Measurements from ENCODE around the gene PPP1R15A. TPM values are rescaled to one million over a fixed set of nuclear protein-coding genes. Genes with fewer than 3 reads are reported as not detected.

Gene PPP1R15A
- polyA plus RNA-seq, 1 donor (not counting 4 experiments of a cell fraction or from before 2014, with no cell fraction given), result 36.6 TPM

DNA sequence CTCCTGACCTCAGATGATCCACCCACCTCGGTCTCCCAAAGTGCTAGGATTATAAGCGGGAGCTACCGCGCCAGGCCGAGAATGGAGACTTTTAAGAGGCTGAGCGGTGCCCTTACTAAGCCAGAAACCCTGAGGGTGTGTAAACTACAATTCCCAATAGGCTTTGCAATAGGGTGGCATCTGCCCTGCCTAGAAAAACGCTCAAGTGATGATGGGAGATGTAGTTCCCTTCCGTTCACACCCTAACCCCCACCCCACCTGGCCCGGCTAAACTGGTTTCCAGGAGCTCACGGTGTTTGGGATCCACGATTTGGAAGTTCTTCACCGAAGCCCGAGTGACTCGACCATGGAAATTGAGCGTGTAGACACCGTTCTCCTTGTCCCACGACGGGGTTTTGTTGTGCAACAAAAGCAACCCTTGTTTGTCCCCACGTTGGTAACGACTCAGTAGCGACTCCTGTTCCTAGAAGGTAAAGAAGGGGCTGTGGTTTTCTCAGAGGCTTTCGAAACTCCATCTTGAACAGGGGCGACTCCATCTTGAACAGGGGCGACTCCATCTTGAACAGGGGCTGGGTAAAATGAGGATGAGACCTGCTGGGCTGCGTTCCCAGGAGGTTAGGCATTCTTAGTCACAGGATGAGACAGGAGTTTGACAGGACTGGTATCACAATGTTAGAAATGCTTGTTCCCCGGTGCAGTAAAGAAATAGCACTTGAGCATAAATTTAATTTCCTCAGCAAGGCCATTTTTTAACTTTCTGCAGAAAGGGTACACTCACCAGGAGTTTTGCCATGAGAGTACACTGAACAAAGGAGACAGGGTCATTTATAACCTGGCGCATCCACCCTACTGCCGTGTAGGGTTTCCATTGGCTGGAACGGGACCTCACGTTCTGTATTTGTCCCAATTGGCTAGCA lies 9.8 kb downstream of the PPP1R15A start:
- H3K36me3 ChIP-seq (ENCODE audit: control insufficient read depth in 2 of 2, extremely low read depth in 1 of 2, insufficient read depth in 2 of 2, low read length in 2 of 2), result no peaks in the 10 kb centered on the region
- H3K4me2 ChIP-seq (ENCODE audit: control insufficient read depth, extremely low read depth, insufficient read depth, low read depth, low read length), result no peak overlapping the region
- H3K4me1 ChIP-seq (ENCODE audit: control insufficient read depth, extremely low read depth, insufficient read depth, low read length), result no peaks in the 10 kb centered on the region
- no peak overlapping the region for H2AFZ ChIP-seq (ENCODE audit: control insufficient read depth, low read length)
- DNase-seq (ENCODE audit: low read depth, low spot score) (no peak), FAIRE-seq (no peak)
- H3K79me2 ChIP-seq (ENCODE audit: control insufficient read depth, insufficient read depth, low read length), result no peaks in the 10 kb centered on the region
- no peaks in the 10 kb centered on the region for H3K27me3 ChIP-seq (ENCODE audit: control insufficient read depth, extremely low read depth, insufficient read depth, low read length)
- H3K9ac ChIP-seq (ENCODE audit: control insufficient read depth, extremely low read depth, insufficient read depth, low read length), result no peak overlapping the region
- TF ChIP-seq CTCF (optimal IDR thresholded peaks at IDR 0.05 in 1 of 3, IDR thresholded peaks at IDR 0.05 in 1 of 3, conservative IDR thresholded peaks at IDR 0.05 in 1 of 3; ENCODE audit: extremely low read depth in 1 of 3, insufficient read depth in 2 of 3, low read length in 3 of 3) (no peak), EZH2 (IDR thresholded peaks at IDR 0.05; ENCODE audit: low read length) (no peak)
- no peak overlapping the region for H3K27ac ChIP-seq (ENCODE audit: control insufficient read depth, insufficient read depth, low read length)
- H3K4me3 ChIP-seq (ENCODE audit: control insufficient read depth in 2 of 3, extremely low read depth in 1 of 3, insufficient read depth in 2 of 3, low read depth in 1 of 3, low read length in 3 of 3), result no peak overlapping the region
- no peaks in the 10 kb centered on the region for H3K9me3 ChIP-seq (ENCODE audit: control insufficient read depth, low read depth, low read length)
- H3K9me1 ChIP-seq (ENCODE audit: control insufficient read depth, extremely low read depth, insufficient read depth, low read length), result no peaks in the 10 kb centered on the region
- dilution Hi-C loops (cut with MboI; ENCODE audit: extremely low pct_ligation_motif_present, low sequenced_read_pairs), result no loop called here
- no peaks in the 10 kb centered on the region for H4K20me1 ChIP-seq (ENCODE audit: control insufficient read depth, extremely low read depth, insufficient read depth, low read length)

- FAIRE-seq (no peak), DNase-seq (ENCODE audit: low read depth, low spot score) (no peak)
- TF ChIP-seq CTCF (optimal IDR thresholded peaks at IDR 0.05 in 1 of 3, IDR thresholded peaks at IDR 0.05 in 1 of 3, conservative IDR thresholded peaks at IDR 0.05 in 1 of 3; ENCODE audit: extremely low read depth in 1 of 3, insufficient read depth in 2 of 3, low read length in 3 of 3) (no peak), EZH2 (IDR thresholded peaks at IDR 0.05; ENCODE audit: low read length) (no peak)
- no peak overlapping the region for H3K4me3 ChIP-seq (ENCODE audit: control insufficient read depth in 2 of 3, extremely low read depth in 1 of 3, insufficient read depth in 2 of 3, low read depth in 1 of 3, low read length in 3 of 3)
- no peaks in the 10 kb centered on the region for H4K20me1 ChIP-seq (ENCODE audit: control insufficient read depth, extremely low read depth, insufficient read depth, low read length)
- H3K27me3 ChIP-seq (ENCODE audit: control insufficient read depth, extremely low read depth, insufficient read depth, low read length), result no peaks in the 10 kb centered on the region
- H3K4me2 ChIP-seq (ENCODE audit: control insufficient read depth, extremely low read depth, insufficient read depth, low read depth, low read length), result no peak overlapping the region
- H3K9me1 ChIP-seq (ENCODE audit: control insufficient read depth, extremely low read depth, insufficient read depth, low read length), result no peaks in the 10 kb centered on the region
- no peak overlapping the region for H3K9ac ChIP-seq (ENCODE audit: control insufficient read depth, extremely low read depth, insufficient read depth, low read length)
- no peak overlapping the region for H3K27ac ChIP-seq (ENCODE audit: control insufficient read depth, insufficient read depth, low read length)
- no peaks in the 10 kb centered on the region for H3K4me1 ChIP-seq (ENCODE audit: control insufficient read depth, extremely low read depth, insufficient read depth, low read length)
- no peaks in the 10 kb centered on the region for H3K36me3 ChIP-seq (ENCODE audit: control insufficient read depth in 2 of 2, extremely low read depth in 1 of 2, insufficient read depth in 2 of 2, low read length in 2 of 2)
- H3K9me3 ChIP-seq (ENCODE audit: control insufficient read depth, low read depth, low read length), result no peaks in the 10 kb centered on the region
- no peaks in the 10 kb centered on the region for H3K79me2 ChIP-seq (ENCODE audit: control insufficient read depth, insufficient read depth, low read length)
- H2AFZ ChIP-seq (ENCODE audit: control insufficient read depth, low read length), result no peak overlapping the region
- dilution Hi-C loops (cut with MboI; ENCODE audit: extremely low pct_ligation_motif_present, low sequenced_read_pairs), result no loop called here
These were observed 11.5 kb downstream of the PPP1R15A start for GRCh38 chr19:48883726-48884125.
